ENCODE results near the gene PTCH2.
"Not testable (repeated sequence)": the region's sequence is repeated elsewhere in the genome, so short reads cannot be mapped to it uniquely, and the experiment has no call there.

The PTCH2 gene

DNA sequence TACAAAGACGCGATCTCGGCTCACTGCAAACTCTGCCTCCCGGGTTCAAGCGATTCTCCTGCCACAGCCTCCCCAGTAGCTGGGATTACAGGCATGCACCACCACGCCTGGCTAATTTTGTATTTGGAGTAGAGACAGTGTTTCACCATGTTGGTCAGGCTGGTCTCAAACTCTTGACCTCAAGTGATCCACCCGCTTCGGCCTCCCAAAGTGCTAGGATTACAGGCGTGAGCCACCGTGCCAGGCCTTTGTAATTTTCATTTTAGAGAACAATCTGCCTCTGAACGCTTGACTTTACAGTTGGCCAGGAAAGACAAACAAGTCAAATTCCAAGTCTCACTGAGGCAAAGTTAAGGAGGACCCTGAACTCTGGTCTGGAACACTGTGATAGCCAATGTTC, 4.8 kb downstream of the PTCH2 start:
- DNase-seq (ENCODE audit: low spot score): not testable (repeated sequence)

DNA sequence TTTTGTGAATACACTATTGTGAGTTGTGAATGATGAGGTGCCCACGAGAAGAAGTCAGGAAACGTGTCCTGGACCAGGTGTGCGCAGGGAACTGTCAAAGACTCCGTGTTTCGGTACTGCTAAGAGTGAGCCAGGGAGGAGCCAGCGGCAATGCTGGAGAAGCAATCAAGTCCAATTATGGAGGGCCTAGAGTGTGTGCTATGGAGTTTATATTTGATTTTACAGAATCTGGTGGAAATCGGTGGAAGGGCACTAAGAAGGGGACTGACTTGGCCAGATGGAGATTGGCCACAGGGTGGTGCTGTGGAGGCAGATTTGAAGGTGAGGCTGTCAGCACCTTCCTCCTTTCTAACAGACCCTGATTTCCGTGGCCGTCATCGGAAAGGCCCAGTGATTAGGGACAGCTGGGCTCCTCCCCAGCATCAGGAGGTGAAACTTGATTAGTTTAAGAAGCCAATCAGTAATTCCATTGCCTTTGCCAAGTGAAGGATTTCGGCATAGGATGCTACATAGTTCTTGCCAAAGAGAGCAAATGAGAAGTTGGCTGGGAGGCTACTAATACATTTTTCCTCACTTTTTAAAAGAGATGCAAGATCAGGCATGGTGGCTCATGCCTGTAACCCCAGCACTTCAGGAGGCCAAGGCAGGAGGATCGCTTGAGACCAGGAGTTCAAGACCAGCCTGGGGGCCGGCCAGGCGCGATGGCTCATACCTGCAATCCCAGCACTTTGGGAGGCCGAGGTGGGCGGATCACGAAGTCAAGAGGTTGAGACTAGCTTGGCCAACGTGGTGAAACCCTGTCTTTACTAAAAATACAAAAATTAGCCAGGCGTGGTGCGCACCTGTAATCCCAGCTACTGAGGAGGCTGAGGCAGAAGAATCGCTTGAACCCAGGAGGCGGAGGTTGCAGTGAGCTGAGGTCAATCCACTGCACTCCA, 7.0 kb downstream of the PTCH2 start:
- DNase-seq (ENCODE audit: low spot score): peak; percentile 89

DNA sequence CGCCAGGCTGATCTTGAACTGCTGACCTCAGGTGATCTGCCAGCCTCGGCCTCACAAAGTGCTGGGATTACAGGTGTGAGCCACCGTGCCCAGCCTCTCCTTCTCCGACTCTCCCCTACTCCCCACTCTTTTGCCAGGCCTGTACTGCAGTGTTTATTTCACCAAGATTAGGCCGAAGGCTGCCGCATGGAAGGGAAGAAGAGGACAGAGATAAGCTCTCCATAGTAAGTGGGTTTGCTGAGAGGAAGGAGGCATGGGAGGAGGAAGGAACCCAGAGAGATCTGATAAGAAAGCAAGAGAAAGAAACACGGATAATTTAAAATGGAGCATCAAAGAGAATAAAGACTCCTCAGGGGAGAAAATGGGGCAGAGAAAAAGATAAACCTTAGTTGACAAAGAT, 8.7 kb downstream of the PTCH2 start:
- DNase-seq (ENCODE audit: low spot score): no peak

DNA sequence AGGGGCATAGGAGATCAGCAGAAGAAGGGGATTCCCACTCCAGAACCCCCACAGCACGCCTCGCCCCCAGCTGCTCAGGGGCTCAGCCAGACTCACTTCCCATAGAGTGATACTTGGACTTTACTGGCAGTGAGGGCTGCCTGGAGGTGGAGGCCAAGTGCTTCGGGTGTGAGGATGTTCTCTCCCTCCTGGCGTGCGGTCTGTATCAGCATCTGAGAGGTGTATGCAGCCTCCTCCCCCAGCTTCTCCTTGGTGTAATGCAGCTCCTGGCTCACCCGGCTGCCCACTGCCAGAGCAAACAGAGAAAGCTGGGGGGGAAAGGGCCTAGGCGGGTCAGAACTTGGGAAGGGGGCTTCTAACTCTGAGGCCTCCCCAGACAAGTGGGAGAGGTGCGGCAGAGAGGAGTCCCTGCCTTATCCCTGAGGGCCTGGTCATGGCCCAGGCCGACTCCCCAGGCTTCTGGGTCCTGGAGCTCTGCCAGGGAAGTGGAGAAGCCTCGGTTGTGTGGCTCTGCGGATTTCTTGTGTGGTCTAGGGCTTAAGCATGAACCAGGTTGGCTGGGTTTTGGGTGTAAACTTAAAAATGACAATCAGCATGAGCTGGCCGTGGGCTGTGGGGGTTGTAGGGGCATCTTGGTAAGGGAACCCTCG, 10.9 kb downstream of the PTCH2 start:
- no peak for DNase-seq (ENCODE audit: low spot score)

DNA sequence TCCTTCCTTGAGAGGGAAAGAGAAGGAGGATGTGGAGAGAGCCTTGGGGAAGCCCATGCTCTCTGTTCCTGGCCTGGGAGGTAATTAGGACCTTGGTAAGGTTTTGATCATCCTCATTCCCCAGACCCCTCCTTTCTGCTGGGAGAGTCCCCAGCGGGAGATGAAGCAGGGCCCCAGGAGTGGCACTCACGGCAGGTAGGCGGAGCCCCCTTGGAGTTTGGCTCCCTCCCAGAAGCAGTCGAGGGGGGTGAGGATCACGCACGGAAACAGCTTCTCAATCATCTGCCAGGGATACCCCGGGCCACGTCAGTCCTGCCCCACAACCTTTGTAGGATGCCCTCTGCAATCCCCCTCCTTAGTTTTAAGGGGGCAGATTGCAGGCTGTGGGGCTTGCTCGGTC, 11.5 kb downstream of the PTCH2 start:
- no peak for DNase-seq (ENCODE audit: low spot score)

DNA sequence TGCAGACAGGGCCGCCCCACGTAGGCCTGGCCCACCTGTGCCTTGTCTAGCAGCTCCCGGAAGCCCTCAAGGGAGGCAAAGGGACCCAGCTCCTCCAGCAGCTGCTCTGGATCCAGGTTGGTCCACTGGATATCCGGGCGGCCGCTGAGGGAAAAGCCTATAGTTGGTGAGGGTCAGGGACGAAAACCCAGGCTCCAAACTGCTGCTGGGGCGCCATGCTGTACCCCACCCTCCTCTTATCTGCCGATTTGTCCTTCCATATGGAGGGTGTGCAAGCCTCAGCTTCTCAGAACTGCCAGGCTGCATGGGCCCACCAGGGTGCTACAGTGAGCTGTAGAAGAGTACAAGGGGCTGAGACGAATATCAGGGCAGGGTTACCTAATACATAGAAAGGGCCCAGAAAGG, 12.2 kb downstream of the PTCH2 start:
- DNase-seq (ENCODE audit: low spot score): no peak

DNA sequence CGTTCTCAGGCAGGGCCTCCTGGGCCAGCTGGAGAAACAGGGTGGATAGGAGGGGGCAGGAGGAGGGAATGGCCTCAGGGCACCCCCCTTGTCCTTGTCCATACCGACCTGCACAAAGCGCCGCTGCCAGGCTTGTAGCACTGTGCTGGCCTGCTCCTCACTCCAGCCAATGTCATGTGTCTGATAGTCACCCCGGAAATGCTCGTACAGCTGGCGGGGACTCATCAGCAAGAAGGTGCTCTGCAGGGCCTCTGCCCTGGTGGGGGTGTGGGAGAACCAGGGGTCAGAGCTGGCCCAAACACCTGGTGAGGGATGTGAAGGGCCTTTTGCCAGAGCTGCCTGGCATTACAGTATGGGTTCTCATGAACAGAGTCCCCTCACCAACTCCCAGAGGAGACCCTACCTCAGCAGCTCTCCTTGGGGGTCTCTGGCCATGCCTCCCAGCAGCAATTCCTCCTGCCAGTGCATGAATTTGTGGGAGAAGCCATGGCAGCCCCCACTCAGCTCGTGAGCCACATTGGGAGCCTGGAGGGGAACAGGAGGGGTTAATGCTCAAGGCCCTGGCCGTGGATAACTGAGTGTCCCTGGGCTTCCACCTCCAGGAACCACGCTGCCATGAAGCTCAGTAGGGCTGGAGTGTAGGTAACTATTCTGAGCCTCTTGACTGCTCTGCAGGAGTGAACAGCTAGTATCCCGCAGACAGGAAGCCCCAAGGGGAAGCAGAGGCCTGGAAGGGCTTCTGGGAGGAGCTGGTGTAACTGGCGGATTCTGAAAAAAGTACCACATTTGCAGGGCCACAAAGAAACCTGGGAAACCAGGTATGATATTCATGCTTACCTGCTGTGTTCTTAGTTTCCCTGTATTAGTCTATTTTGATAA, 13.3 kb downstream of the PTCH2 start:
- no peak for DNase-seq (ENCODE audit: low spot score)

DNA sequence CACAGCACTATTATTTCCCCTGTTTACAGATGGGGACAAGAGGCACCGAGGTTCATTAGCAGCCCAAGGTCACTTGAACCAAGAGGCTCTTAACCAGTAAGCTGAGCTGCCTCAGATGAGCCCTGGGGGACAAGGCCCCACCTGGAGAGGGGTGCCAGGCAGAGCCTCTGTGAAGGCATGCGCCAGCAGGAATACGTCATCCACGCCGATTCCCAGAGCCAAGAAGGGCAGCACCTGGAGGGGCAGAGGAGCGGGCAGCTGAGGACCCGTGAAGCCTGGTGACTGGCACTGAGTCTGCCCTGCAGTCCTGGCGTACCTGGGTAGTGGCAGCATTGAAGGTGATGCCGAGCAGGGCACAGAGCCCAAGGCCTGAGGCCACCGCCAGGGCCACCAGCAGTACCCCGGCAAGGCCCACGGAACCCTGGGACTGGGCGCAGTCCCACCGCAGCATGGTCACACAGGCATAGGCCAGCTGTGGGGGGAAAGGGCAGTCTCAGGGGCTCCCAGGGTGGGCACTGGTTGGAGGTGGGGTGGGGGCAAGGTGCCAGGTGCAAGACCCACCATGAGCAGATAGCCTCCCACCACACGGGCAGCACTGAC, 14.1 kb downstream of the PTCH2 start:
- no peak for DNase-seq (ENCODE audit: low spot score)

DNA sequence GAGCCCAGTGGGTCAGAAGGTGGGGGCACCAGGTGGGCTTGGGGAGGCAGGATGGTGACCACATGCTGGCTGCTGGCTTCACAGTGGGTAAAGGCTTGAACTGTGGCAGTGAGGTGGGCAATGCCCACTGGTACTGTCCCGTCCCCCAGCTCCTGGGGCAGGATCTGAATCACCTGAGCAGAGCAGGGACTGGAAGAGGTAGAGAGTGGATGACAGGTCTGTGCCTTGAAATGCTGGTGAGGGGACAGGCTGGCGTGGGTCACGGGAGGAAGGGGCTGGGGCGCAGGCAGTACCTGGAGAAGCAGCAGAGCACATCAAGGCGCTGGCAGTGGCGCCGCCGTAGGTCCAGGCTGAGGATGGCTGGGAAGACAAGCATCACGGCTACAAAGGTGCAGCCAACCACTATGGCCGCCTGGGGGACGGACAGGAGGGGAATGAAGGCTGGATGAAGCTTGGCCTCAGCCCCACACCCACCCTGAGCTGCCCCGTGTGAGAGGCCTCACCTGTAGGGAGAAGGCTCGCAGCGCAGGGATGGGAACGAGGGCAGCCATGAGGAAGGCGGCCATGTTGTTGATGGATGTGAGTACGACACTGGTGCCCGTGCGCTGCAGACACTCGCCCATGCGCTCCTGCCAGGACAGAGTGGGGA, 14.9 kb downstream of the PTCH2 start:
- DNase-seq (ENCODE audit: low spot score): no peak

DNA sequence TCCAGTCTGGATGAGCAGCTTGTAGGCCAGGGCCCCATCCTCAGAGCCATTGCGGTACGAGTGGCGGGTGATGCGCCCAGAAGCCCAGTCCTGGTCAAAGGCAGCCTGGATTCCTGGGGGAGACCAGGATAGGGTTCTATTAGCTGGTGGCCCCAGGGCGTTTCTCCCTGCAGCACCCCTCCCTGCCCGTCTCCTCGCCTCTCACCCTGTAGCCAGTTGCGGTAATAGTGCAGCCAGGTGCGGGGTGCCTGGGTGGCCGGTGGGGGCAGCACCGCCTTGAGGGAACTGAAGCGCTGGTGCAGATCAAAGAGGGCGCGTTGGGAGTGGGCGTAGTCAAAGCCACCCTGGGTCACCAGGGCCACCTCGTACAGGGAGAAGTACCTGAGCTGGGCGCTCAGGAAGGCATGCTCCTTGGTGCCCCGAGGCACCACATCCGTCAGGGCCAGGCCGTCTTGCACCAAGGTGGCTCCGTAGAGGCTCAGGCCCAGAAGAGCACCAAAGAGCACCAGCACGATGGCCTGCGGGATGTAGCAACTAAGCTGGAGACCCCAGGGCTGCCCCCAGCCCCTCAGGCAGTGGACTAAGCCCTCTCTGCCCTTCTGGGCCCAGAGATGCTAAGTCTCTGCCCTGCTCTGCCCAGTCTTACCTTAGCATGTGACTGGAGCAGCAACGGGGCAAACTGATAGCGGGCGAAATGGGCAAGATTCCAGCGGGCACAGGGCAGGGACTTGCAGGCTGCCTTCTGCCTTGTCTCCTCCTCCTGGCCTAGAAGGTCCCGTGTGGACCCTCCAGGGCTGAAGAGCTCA, 15.7 kb downstream of the PTCH2 start:
- no peak for DNase-seq (ENCODE audit: low spot score)

DNA sequence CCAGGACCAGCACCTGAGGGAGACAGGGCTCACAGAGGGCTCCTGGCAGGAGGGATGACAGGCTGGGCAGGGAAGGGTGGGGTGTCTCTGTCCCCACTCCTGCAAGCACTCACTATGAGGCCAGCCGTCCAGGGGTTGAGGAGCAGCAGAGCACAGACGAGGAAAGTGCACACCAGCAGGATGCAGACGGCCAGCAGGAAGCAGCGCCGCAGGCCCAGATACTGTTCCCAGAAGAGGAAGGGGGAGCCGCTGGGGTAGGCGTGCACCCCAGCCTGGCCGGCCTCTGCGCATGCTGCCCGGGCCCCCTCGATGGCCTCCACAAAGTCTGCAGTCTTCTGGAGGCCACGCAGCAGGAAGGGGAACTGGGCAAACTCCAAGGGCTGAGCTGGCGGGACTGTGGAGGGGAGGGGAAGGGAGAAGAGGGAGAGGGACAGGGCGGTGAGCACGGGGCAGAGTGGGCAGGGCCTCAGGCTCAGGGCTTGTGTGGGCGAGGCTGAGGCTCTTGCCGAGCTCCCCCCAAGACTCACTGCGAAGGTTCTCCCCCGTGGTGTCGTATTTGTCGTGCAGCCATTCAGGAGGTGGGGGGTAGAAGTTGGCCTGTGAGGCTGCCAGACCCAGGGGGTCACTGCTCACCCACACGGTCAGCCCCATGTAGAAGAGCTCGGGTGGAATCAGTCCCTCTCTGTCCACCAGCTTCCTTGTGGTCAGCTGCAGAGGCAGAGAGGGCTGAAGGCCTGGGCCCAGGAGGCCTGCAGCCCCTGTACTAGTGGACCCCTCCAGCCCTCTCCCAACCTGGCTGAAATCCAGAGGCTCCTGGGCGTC, 16.5 kb downstream of the PTCH2 start:
- no peak for DNase-seq (ENCODE audit: low spot score)

DNA sequence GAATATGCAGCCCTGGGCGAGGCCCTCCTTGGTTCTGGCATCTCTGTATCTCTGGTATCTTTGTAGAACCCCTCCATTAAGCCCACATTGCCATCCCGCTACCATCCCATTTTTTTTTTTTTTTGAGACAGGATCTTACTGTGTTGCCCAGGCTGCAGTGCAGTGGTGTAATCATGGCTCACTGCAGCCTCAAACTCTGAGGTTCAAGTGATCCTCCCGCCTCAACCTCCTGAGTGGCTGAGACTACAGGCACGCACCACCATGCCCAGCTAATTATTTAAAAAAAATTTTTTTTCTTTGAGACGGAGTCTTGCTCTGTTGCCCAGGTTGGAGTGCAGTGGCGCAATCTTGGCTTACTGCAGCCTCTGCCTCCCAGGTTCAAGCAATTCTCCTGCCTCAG, 18.7 kb downstream of the PTCH2 start:
- not testable (repeated sequence) for DNase-seq (ENCODE audit: low spot score)

DNA sequence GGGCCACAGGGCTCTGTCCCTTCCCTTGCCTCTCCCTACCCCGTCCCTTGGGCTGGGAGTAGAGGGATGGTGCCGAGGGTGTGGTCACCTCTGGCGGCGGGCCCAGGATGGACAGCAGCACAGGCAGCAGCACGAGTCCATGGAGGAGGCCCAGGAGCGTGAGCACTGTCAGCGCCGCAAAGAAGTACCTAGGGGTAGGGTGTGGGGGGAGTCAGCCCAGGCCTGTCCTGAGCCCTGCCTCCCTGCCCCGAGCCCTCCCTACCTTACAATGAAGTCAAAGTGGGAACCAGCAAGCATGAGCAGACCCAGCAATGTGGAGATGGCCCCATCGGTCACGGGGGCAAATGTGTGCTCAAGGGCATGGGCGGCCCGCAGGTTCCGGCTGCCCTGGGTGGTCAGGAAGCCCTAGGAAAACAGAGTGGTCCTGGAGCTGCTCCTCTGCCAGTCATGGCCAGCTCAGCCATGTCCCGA, 20.0 kb downstream of the PTCH2 start:
- DNase-seq (ENCODE audit: low spot score): no peak

DNA sequence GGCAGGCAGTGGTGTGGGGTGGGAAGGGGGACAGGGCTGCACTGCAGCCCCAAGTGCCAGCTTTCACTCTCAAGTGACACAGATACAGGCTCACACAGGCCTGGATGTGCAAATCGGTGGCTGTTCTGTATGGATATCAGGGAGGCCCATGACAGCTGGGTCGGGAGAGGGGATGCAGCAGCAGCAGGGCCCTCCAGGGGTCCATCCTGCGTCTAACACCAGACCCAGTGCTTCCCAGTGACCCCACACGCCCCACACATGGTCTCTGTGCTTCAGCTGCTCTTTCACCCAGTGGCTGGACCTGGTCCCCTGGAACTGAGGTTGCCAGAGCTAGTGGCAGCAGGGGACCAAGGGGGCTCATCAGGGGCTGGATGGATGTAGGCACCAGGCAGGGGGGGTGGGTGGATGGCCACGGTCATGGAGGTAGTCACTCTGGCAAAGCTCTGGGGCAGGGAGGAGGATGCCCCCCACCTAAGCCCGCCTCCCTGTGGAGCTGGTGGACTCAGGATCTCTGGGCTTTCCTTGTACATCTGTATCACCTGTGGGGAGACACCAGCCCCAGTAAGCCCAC, 20.8 kb downstream of the PTCH2 start:
- DNase-seq (ENCODE audit: low spot score): no peak

DNA sequence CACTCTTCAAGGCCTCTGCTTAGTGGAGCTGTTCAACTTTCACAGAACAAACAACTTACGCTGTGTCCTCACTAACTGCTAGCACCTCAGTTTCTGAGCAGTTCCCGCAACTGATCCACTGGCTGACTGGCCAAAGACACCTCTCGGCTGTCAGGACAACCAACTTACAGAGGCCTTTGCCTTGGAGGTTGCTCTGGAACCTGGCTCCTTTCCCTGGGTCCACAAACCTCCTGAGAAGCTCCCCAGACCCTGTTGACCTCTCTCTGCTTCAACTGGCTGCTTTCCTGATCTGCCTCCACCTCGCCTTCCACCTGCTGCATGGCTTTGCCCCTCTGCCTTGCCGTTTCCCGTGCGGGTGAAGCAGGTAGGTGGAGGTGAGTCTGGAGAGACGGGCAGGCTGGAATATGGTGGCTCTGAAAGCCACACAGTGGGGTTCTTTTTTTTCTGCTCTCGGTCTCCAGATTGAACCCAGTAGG, 21.8 kb downstream of the PTCH2 start:
- no peak for DNase-seq (ENCODE audit: low spot score)

DNA sequence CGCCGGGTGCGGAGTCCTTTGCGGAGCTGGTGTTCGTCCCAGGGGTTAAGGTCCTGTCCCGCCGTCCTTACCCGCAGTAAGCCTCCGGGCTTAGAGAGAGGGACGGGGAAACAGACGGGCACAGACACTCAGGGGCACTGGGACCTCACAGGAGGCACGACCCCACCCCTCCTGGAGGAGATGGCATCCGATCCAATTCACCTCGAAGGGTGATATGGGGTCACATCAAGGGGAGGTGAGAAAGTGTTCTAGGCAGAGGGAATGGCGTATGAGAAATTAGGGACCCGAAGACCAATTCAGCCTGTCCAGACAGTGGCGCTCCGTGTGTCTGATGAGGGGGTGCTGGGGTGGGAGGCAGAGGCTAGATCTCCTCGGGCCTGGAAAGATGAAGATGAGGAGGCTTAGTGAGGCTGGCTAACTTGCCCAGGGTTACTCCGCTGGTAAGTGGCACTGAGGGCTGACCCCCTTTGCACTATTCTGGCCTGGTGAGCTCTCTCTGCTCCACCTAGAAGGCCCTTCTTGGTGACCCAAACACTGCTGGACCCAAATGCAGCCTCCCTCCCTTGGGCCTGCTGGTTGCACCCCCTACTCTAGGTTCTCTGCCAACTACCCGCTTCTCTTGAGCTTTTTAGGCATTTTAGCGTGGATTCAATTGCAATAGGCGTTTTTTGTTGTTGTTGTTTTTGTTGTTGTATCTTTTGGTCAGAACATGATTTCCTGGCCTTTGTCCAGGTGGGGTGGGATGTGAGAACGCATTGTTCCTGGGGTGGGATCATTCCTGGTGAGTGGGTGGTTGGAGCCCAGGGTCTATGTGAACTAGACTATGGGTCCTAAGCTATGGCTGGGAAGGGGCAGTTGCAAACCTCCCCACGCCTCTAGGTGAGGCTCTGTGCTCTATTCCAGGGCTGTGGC, 22.5 kb downstream of the PTCH2 start:
- no peak for DNase-seq (ENCODE audit: low spot score)

DNA sequence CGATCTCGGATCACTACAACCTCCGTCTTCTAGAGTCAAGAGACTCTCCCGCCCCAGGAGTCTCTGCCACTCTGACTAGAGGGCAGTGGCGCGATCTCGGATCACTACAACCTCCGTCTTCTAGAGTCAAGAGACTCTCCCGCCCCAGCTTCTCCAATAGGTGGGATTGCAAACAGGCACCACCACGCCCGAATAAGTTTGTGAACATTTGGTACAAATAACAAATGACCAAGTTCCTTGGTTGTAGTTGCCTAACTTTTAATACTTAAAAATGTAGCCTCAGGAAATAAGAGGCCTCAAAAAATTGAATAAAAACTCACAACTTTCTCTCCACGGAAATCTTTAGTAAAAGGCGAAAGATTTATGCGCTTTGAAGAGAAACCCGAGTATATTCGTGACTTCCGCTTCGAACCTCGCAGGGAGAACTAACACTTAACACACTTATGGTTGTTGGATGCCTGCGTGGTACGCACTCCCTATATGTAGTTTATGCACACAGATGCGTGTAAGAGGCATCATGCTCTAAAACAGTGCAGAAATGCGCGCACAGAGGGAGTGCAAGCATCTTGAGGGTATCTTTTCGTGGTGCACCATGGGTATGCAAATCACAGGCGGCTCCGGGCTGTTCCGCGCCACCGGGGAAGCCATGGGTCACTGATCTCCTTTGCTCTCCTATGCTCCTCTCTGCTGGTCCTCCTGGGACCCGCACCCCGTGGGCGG, 23.3 kb downstream of the PTCH2 start:
- DNase-seq (ENCODE audit: low spot score): peak; percentile 93
